ENCODE results near the gene CSNK2A1.

The CSNK2A1 gene

GRCh38 chr20:445514-446336 is 97.9 kb downstream of the CSNK2A1 start:
- no peak for DNase-seq

GRCh38 chr20:444862-445426 is 98.6 kb downstream of the CSNK2A1 start:
- no peak for DNase-seq

- no peak for DNase-seq
These were observed 99.5 kb downstream of the CSNK2A1 start for GRCh38 chr20:444117-444516.

GRCh38 chr20:443223-443775 is 100.3 kb downstream of the CSNK2A1 start:
- DNase-seq, result no peak

- no peak for DNase-seq
These were observed 103.0 kb downstream of the CSNK2A1 start for GRCh38 chr20:440636-441035.

- no peak for DNase-seq
These were observed 103.4 kb downstream of the CSNK2A1 start for GRCh38 chr20:440148-440547.

- no peak for DNase-seq
These were observed 104.8 kb downstream of the CSNK2A1 start for GRCh38 chr20:438571-439469.

GRCh38 chr20:437787-438486 is 105.7 kb downstream of the CSNK2A1 start:
- DNase-seq, result no peak

- DNase-seq, result no peak
These were observed 107.1 kb downstream of the CSNK2A1 start for GRCh38 chr20:436476-436875.

GRCh38 chr20:435558-435957 is 108.0 kb downstream of the CSNK2A1 start:
- DNase-seq, result no peak

- no peak for DNase-seq
These were observed 108.8 kb downstream of the CSNK2A1 start for GRCh38 chr20:434661-435419.

- DNase-seq, result no peak
These were observed 109.4 kb downstream of the CSNK2A1 start for GRCh38 chr20:434221-434620.

GRCh38 chr20:433300-433975 is 110.2 kb downstream of the CSNK2A1 start:
- no peak for DNase-seq

- no peak for DNase-seq
These were observed 110.8 kb downstream of the CSNK2A1 start for GRCh38 chr20:432677-433299.

GRCh38 chr20:432208-432607 is 111.4 kb downstream of the CSNK2A1 start:
- no peak for DNase-seq

- DNase-seq, result peak; percentile 82
These were observed 112.3 kb downstream of the CSNK2A1 start for GRCh38 chr20:431012-431904.

- no peak for DNase-seq
These were observed 113.2 kb downstream of the CSNK2A1 start for GRCh38 chr20:430091-430999.

GRCh38 chr20:428658-429200 is 114.9 kb downstream of the CSNK2A1 start:
- no peak for DNase-seq

Measured in DMS153 (cell line).